ENCODE results near the gene ADAMTS4. TPM values are rescaled to one million over a fixed set of nuclear protein-coding genes. Genes with fewer than 3 reads are reported as not detected.

Gene ADAMTS4
- total RNA-seq, 1 donor = 3.1 TPM

- no peak for TF ChIP-seq CTCF (IDR thresholded peaks at IDR 0.05; ENCODE audit: insufficient read depth, low read length)
- no peak for DNase-seq (ENCODE audit: low read depth)
- H3K4me3 ChIP-seq (ENCODE audit: low read depth, low read length) = no peak overlapping the region
These were observed 20.4 kb upstream of the ADAMTS4 start for GRCh38 chr1:161219078-161219892.

- no peak for DNase-seq (ENCODE audit: low read depth)
- H3K4me3 ChIP-seq (ENCODE audit: low read depth, low read length) = no peak overlapping the region
- TF ChIP-seq CTCF (IDR thresholded peaks at IDR 0.05; ENCODE audit: insufficient read depth, low read length) = no peak
These were observed 19.6 kb upstream of the ADAMTS4 start for GRCh38 chr1:161218301-161219077.

GRCh38 chr1:161217831-161218230 is 19.0 kb upstream of the ADAMTS4 start:
- TF ChIP-seq CTCF (IDR thresholded peaks at IDR 0.05; ENCODE audit: insufficient read depth, low read length) = no peak
- no peak overlapping the region for H3K4me3 ChIP-seq (ENCODE audit: low read depth, low read length)

GRCh38 chr1:161216945-161217712 is 18.3 kb upstream of the ADAMTS4 start:
- no peak for TF ChIP-seq CTCF (IDR thresholded peaks at IDR 0.05; ENCODE audit: insufficient read depth, low read length)
- H3K4me3 ChIP-seq (ENCODE audit: low read depth, low read length) = no peak overlapping the region
- peak; percentile 71 for DNase-seq (ENCODE audit: low read depth)

More at GRCh38 chr1:161217831-161218230, 19.0 kb upstream of the ADAMTS4 start:
- no peak for DNase-seq (ENCODE audit: low read depth)

- no peak for DNase-seq (ENCODE audit: low read depth)
- H3K4me3 ChIP-seq (ENCODE audit: low read depth, low read length) = no peak within 1 kb of the TSS
- TF ChIP-seq CTCF (IDR thresholded peaks at IDR 0.05; ENCODE audit: insufficient read depth, low read length) = no peak
These were observed 16.2 kb upstream of the ADAMTS4 start, which contains the start of gene FCER1G for GRCh38 chr1:161215076-161215475. FCER1G (plus strand) TSS chr1:161215295; CDS start chr1:161215322, 27 bp downstream.

- no peak for TF ChIP-seq CTCF (IDR thresholded peaks at IDR 0.05; ENCODE audit: insufficient read depth, low read length)
- no peak overlapping the region for H3K4me3 ChIP-seq (ENCODE audit: low read depth, low read length)
- DNase-seq (ENCODE audit: low read depth) = no peak
These were observed 15.5 kb upstream of the ADAMTS4 start for GRCh38 chr1:161214369-161214768.

Measured in fibroblast of the aortic adventitia (primary cell).